GM12873 (cell line): ENCODE measurements around the gene WDR64.

ENCODE experiments used
- CTCF ChIP-seq: IDR thresholded peaks from 2 replicates; pipeline ENCODE4 v1.5.1; 2012; ENCODE audit warnings: low read depth, mild to moderate bottlenecking, moderate library complexity, low read length, control low read depth; ENCODE audit not compliant: insufficient read depth; ENCODE audit errors: missing control alignments

The WDR64 gene

GRCh38 chr1:241848686-241849344 is 196.7 kb downstream of the WDR64 start:
- no peak for TF ChIP-seq CTCF

DNA sequence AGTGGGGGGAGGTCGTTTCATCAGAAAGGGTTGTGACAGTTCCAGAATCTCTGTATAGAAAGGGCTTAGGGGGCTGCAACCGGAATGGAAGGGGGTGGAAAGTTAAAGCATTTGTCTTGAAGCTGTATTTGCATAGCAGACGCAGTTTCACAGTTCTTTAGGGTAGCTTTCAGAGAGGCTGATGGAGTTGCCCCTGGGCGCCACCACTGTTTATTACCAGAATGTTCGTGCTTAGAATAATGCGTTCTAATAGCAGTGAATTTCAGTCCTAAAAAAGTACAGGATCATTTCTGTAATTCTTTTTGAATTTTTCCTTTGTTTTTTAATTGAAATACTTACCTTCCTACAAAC is 197.2 kb downstream of the WDR64 start:
- no peak for TF ChIP-seq CTCF
